CD4-positive, alpha-beta T cell (primary cell): ENCODE data around the gene NR1I3. TPM values are rescaled to one million over a fixed set of nuclear protein-coding genes. Genes with fewer than 3 reads are reported as not detected.
A peak's percentile ranks its signal among the peaks of the same experiment; 100 is the strongest.

Source experiments
- ATAC-seq: fragments of 200-7000 bp; cut with Tn5 transposase; one replicate; pipeline ENCODE4 v1.10.0; 2022; ENCODE audit warnings: mild to moderate bottlenecking; ENCODE audit not compliant: poor library complexity
- CTCF ChIA-PET: fragments of 350-600 bp; sonication (Branson Sonifier 250); formaldehyde crosslinking; loops from one replicate; lab custom pipeline; 2021; ENCODE audit warnings: antibody characterized with exemption, inconsistent platforms; lab: Charles Lee
- POLR2A ChIA-PET: fragments of 350-600 bp; sonication (Branson Sonifier 250); formaldehyde crosslinking; loops from one replicate; lab custom pipeline; 2021; ENCODE audit warnings: antibody characterized with exemption, inconsistent platforms; lab: Charles Lee
- DNase-seq, 14 experiments: peaks; one replicate each; pipeline ENCODE4 v3.0.0-alpha.2; 2013 to 2020; ENCODE audit warnings: mixed read lengths in 2 of 14
- H3K27ac ChIP-seq, 2 donors: one replicate each; pipeline versions ENCODE4 v1.5.1 to v1.7.0; 2013; ENCODE audit warnings: low read length in 2 of 2, low read depth in 1 of 2, mild to moderate bottlenecking in 1 of 2
- H3K27me3 ChIP-seq, 2 experiments: 1 replicate in 1 of 2; 2 replicates in 1 of 2; pipeline versions ENCODE4 v1.6.1 to v1.7.0; 2013; ENCODE audit warnings: low read length in 2 of 2, control low read depth in 1 of 2, mild to moderate bottlenecking in 1 of 2, moderate library complexity in 1 of 2; ENCODE audit not compliant: insufficient read depth in 2 of 2, control insufficient read depth in 1 of 2
- H3K36me3 ChIP-seq: one replicate; pipeline ENCODE4 v1.6.1; 2013; ENCODE audit warnings: low read length, control low read depth; ENCODE audit not compliant: insufficient read depth
- H3K4me1 ChIP-seq: one replicate; pipeline ENCODE4 v1.6.1; 2013; ENCODE audit warnings: low read length, control low read depth; ENCODE audit not compliant: insufficient read depth
- H3K4me3 ChIP-seq: one replicate; pipeline ENCODE4 v1.5.1; 2013; ENCODE audit warnings: mild to moderate bottlenecking, low read length, moderate library complexity
- H3K9me3 ChIP-seq, 2 experiments: 1 replicate in 1 of 2; 2 replicates in 1 of 2; pipeline versions ENCODE4 v1.6.1 to v1.7.0; 2013; ENCODE audit warnings: low read length in 2 of 2, mild to moderate bottlenecking in 2 of 2, control low read depth in 1 of 2, moderate library complexity in 1 of 2; ENCODE audit not compliant: control insufficient read depth in 1 of 2, insufficient read depth in 1 of 2
- H3K27ac Mint-ChIP-seq: one replicate; pipeline ENCODE4 v1.8.0; 2020; ENCODE audit warnings: mixed read lengths
- H3K27me3 Mint-ChIP-seq: one replicate; pipeline ENCODE4 v1.8.0; 2021; ENCODE audit warnings: mixed read lengths
- H3K36me3 Mint-ChIP-seq: one replicate; pipeline ENCODE4 v1.8.0; 2021; ENCODE audit warnings: low read depth, mixed read lengths
- H3K4me1 Mint-ChIP-seq: one replicate; pipeline ENCODE4 v1.8.0; 2021; ENCODE audit warnings: low read depth, mixed read lengths
- H3K4me3 Mint-ChIP-seq: one replicate; pipeline ENCODE4 v1.8.0; 2020; ENCODE audit warnings: mild to moderate bottlenecking, mixed read lengths
- H3K9me3 Mint-ChIP-seq: one replicate; pipeline ENCODE4 v1.8.0; 2020; ENCODE audit warnings: mixed read lengths
- intact Hi-C, 2 experiments: fragments of 100-400 bp; cut with DNase I in 1 of 2; cut with micrococcal nuclease in 1 of 2; formaldehyde crosslinking; loops; one replicate each; pipeline versions ENCODE4 v1.15.1 to v1.9.0; 2023 to 2025; cut with DNase I, micrococcal nuclease
- total RNA-seq, 174 experiments: library from RNA in 2 of 174; stranded (reverse) in 2 of 174; gene quantifications; one replicate each; pipeline ENCODE4 v1.2.3 and lab custom pipeline; 2021 to 2026
- TF ChIP-seq, protein P1 (sequence below): fragments of 200-600 bp; IDR thresholded peaks from one replicate; pipeline ENCODE4 v1.8.0; 2022; ENCODE audit warnings: antibody characterized with exemption, mild to moderate bottlenecking

Gene NR1I3
- total RNA-seq, 2 experiments from 2014 or later, result not detected

DNA sequence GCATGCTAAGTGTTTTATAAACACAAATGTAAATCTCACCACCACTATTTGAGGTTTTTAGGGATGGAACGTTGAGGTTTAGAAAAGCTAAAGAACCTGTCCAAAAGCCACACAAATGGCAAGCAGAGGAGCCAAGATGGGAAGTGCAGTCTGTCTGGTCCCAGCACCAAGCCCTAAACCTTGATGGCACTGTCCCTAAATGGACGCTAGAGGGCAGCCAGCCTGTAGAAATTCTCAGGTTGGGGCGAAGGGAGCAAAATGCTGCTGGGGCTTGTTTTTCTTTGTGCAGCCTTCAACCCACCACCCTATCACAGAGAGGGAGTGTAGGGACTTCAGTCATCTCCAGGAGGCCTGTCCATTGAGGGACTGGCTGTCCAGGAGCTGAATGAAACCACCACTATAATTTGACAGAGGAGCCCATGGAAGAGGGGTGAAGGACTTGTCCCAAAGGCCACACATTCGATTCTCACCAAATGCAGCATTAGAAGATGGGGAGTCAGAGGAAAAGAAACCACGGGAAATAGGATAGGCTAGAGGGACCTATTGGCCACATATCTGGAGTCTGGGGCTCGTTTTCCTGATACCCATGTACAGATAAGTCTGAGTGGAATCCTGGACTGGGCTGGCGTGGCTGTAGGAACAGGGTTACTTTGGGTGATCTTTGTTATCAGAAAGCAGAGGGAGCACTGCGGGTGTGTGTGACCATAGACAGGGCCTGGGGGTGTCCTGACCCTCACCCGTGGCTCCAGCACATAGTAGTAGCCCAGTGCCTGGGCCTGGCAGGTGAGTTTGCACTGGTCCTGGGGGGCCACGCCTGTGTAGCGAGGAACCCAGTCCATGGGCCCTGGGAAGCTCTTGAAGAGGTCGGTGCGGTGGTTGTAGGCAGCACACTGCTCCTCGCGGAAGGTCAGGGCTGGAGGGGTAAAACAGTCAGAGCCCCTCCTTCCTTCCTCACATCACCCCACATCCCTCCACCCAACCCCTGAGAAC is 45.2 kb downstream of the NR1I3 start:
- Mint-ChIP-seq H3K27ac (peak overlapping the region; percentile 14), H3K36me3 (no peaks in the 10 kb centered on the region), H3K4me3 (peak overlapping the region; percentile 1), H3K27me3 (no peaks in the 10 kb centered on the region), H3K9me3 (no peaks in the 10 kb centered on the region), H3K4me1 (peaks cover 44% of the 10 kb centered on the region)
- TF ChIP-seq, protein P1, sequence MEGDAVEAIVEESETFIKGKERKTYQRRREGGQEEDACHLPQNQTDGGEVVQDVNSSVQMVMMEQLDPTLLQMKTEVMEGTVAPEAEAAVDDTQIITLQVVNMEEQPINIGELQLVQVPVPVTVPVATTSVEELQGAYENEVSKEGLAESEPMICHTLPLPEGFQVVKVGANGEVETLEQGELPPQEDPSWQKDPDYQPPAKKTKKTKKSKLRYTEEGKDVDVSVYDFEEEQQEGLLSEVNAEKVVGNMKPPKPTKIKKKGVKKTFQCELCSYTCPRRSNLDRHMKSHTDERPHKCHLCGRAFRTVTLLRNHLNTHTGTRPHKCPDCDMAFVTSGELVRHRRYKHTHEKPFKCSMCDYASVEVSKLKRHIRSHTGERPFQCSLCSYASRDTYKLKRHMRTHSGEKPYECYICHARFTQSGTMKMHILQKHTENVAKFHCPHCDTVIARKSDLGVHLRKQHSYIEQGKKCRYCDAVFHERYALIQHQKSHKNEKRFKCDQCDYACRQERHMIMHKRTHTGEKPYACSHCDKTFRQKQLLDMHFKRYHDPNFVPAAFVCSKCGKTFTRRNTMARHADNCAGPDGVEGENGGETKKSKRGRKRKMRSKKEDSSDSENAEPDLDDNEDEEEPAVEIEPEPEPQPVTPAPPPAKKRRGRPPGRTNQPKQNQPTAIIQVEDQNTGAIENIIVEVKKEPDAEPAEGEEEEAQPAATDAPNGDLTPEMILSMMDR, result peak; percentile 80
- H3K36me3 ChIP-seq, result no peaks in the 10 kb centered on the region
- intact Hi-C loops, result loop anchor here in 1 of 2 experiments (2.0 to 5.0 kb wide), 2 partner anchors 32 to 190 kb away; no protein-coding TSS in a partner anchor
- H3K27me3 ChIP-seq, result no peaks in the 10 kb centered on the region
- no peak overlapping the region for H3K4me3 ChIP-seq
- no peak overlapping the region for H3K27ac ChIP-seq
- POLR2A ChIA-PET, result interaction anchor here (2.0 to 4.1 kb wide), 5 partner anchors 10 to 33 kb away, joined by 4 to 22 read pairs (median 15); partner anchors contain the start of genes NDUFS2, PPOX and TOMM40L
- peak; percentile 49 to 87 (median 66) for DNase-seq
- peak; percentile 98 for ATAC-seq
- peaks cover 72% of the 10 kb centered on the region for H3K4me1 ChIP-seq
- CTCF ChIA-PET, result interaction anchor here (0.7 to 2.4 kb wide), 9 partner anchors 8 to 38 kb away, joined by 3 to 14 read pairs (median 7); partner anchors contain the start of genes B4GALT3, NDUFS2, PPOX and TOMM40L
- H3K9me3 ChIP-seq, result no peaks in the 10 kb centered on the region

DNA sequence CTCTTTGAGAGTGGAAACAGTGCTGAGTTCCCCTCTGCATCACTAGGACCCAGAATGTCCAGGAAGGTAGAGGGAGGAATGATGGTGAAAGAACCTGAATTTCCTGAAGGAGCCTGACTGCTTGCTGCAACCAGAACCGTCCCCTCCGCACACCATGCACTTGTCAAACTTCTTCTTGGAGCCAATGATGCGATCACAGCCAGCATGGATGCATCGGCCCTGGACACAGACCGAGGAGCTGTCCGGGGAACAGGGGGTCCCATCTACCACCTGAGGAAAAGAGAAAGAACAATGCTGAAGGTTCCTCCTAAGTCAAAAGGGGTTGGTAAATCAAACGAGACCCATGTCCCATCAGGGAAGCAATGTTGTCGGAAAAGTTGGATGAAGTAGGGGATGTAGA is 46.0 kb downstream of the NR1I3 start:
- Histone ChIP-seq H3K36me3 (no peaks in the 10 kb centered on the region), H3K9me3 (no peaks in the 10 kb centered on the region), H3K4me3 (no peak overlapping the region), H3K27ac (no peak overlapping the region), H3K27me3 (no peaks in the 10 kb centered on the region), H3K4me1 (peaks cover 80% of the 10 kb centered on the region)
- no peak for ATAC-seq
- no peak overlapping the region for H3K4me3 Mint-ChIP-seq
- peaks cover 52% of the 10 kb centered on the region for H3K4me1 Mint-ChIP-seq
- DNase-seq, result no peak
- TF ChIP-seq, protein P1, result no peak
- no peak overlapping the region for H3K27ac Mint-ChIP-seq
- no peaks in the 10 kb centered on the region for H3K9me3 Mint-ChIP-seq
- intact Hi-C loops, result loop anchor here in 1 of 2 experiments (2.0 to 5.0 kb wide), 2 partner anchors 33 to 190 kb away; no protein-coding TSS in a partner anchor
- H3K27me3 Mint-ChIP-seq, result no peaks in the 10 kb centered on the region
- no peaks in the 10 kb centered on the region for H3K36me3 Mint-ChIP-seq
- ChIA-PET CTCF (interaction anchor here (0.7 to 2.4 kb wide), 8 partner anchors 9 to 39 kb away, joined by 3 to 14 read pairs (median 7); partner anchors contain the start of genes B4GALT3, NDUFS2, PPOX and TOMM40L), POLR2A (interaction anchor here (2.0 to 4.1 kb wide), 5 partner anchors 9 to 34 kb away, joined by 4 to 22 read pairs (median 15); partner anchors contain the start of genes NDUFS2, PPOX and TOMM40L)

GRCh38 chr1:161190962-161191521 is 47.0 kb downstream of the NR1I3 start:
- ChIA-PET CTCF (interaction anchor here (1.9 to 2.4 kb wide), 4 partner anchors 9 to 34 kb away, joined by 7 to 14 read pairs (median 8); partner anchors contain the start of genes B4GALT3, PPOX and TOMM40L), POLR2A (interaction anchor here (2.0 to 4.1 kb wide), 5 partner anchors 8 to 35 kb away, joined by 4 to 22 read pairs (median 15); partner anchors contain the start of genes NDUFS2, PPOX and TOMM40L)
- Histone ChIP-seq H3K9me3 (no peaks in the 10 kb centered on the region), H3K27me3 (no peaks in the 10 kb centered on the region), H3K4me3 (no peak overlapping the region), H3K27ac (no peak overlapping the region), H3K4me1 (peaks cover 88% of the 10 kb centered on the region), H3K36me3 (no peaks in the 10 kb centered on the region)
- no peaks in the 10 kb centered on the region for H3K9me3 Mint-ChIP-seq
- H3K4me3 Mint-ChIP-seq, result no peak overlapping the region
- intact Hi-C loops, result loop anchor here in 1 of 2 experiments (5.0 kb wide), 1 partner anchor 191 kb away; no protein-coding TSS in a partner anchor
- TF ChIP-seq, protein P1, result no peak
- H3K36me3 Mint-ChIP-seq, result no peaks in the 10 kb centered on the region
- H3K27me3 Mint-ChIP-seq, result no peaks in the 10 kb centered on the region
- no peak for ATAC-seq
- no peak overlapping the region for H3K27ac Mint-ChIP-seq
- no peak for DNase-seq
- H3K4me1 Mint-ChIP-seq, result peaks cover 61% of the 10 kb centered on the region
